Stimulated activated CD4-positive, alpha-beta T cell treated with anti-CD3 and anti-CD28 coated beads, TNF-alpha, amount 100 ng/mL, for 48 hours (primary cell): ENCODE data around the gene SSH3.
A peak's percentile ranks its signal among the peaks of the same experiment; 100 is the strongest.

Source experiments
- DNase-seq, 3 donors: peaks; one replicate each; pipeline ENCODE4 v3.0.0-alpha.2; 2020; ENCODE audit warnings: low read depth in 3 of 3

Gene SSH3

GRCh38 chr11:67268081-67268961 is 35.0 kb upstream of the SSH3 start:
- DNase-seq = peak in 2 of 3 donors; percentile 47 to 66

- no peak for DNase-seq
These were observed 34.4 kb upstream of the SSH3 start for GRCh38 chr11:67268962-67269268.

- no peak for DNase-seq
These were observed 33.7 kb upstream of the SSH3 start for GRCh38 chr11:67269401-67270255.

GRCh38 chr11:67270256-67271204 is 32.8 kb upstream of the SSH3 start:
- no peak for DNase-seq

- no peak for DNase-seq
These were observed 32.2 kb upstream of the SSH3 start for GRCh38 chr11:67271205-67271540.

GRCh38 chr11:67271541-67272284 is 31.6 kb upstream of the SSH3 start:
- DNase-seq = no peak

GRCh38 chr11:67272327-67273259 is 30.7 kb upstream of the SSH3 start:
- no peak for DNase-seq

- DNase-seq = no peak
These were observed 29.9 kb upstream of the SSH3 start for GRCh38 chr11:67273260-67273990.

- no peak for DNase-seq
These were observed 28.3 kb upstream of the SSH3 start for GRCh38 chr11:67274768-67275605.

GRCh38 chr11:67275606-67276409 is 27.5 kb upstream of the SSH3 start:
- no peak for DNase-seq

- no peak for DNase-seq
These were observed 26.5 kb upstream of the SSH3 start for GRCh38 chr11:67276781-67277230.

GRCh38 chr11:67277231-67277961 is 25.9 kb upstream of the SSH3 start:
- DNase-seq = peak; percentile 79 to 85 (median 83)

GRCh38 chr11:67278135-67278938 is 25.0 kb upstream of the SSH3 start:
- DNase-seq = no peak

- no peak for DNase-seq
These were observed 24.3 kb upstream of the SSH3 start for GRCh38 chr11:67278939-67279588.

GRCh38 chr11:67279589-67280340 is 23.6 kb upstream of the SSH3 start:
- no peak for DNase-seq
